HG03575 (cell line): ENCODE data around the gene IKZF4.

Source experiments
- ATAC-seq: cut with Tn5 transposase; IDR thresholded peaks from one replicate; pipeline ENCODE4 v1.9.1; 2021; ENCODE audit not compliant: unreplicated experiment, insufficient number of reproducible peaks, low FRiP score; ENCODE audit errors: extremely low read depth

Gene IKZF4

GRCh38 chr12:56078931-56079722 is 58.3 kb downstream of the IKZF4 start:
- ATAC-seq, result no peak

GRCh38 chr12:56079723-56080555 is 59.1 kb downstream of the IKZF4 start, which contains the start of gene ERBB3:
Gene ERBB3, plus strand, starts transcription at chr12:56080165. Its CDS starts 136 bp downstream, at chr12:56080301.
- no peak for ATAC-seq

GRCh38 chr12:56080556-56081138 is 59.8 kb downstream of the IKZF4 start:
- ATAC-seq, result no peak

- no peak for ATAC-seq
Observed at GRCh38 chr12:56081393-56082347, 60.8 kb downstream of the IKZF4 start.

- no peak for ATAC-seq
Observed at GRCh38 chr12:56082382-56082781, 61.5 kb downstream of the IKZF4 start.

- no peak for ATAC-seq
Observed at GRCh38 chr12:56082967-56083366, 62.1 kb downstream of the IKZF4 start.

GRCh38 chr12:56084958-56085543 is 64.2 kb downstream of the IKZF4 start:
- ATAC-seq, result no peak

GRCh38 chr12:56086096-56086495 is 65.3 kb downstream of the IKZF4 start:
- ATAC-seq, result no peak

GRCh38 chr12:56086608-56087007 is 65.8 kb downstream of the IKZF4 start:
- no peak for ATAC-seq

- no peak for ATAC-seq
Observed at GRCh38 chr12:56087220-56087619, 66.4 kb downstream of the IKZF4 start.
